ENCODE results near the gene ATP2C2.

Gene ATP2C2

DNA sequence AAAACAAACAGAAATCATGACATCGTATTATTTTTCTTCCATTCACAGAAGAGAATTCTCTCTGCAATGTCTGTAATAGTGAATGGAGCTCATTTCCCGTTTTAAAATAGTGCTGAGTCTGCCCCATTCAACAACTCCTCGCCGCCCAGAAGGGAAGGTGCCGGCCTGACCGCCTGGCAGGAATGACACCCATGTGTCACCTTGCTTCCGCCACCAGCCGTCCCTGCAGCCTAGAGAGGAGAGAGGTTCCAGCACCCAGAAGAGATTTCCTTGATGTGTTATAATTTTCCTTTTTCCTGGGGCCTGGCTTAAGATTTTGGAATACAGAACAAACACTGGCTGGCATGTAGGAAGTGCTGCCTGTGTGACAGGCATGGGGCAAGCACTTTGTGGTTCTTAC lies 76.1 kb downstream of the ATP2C2 start:
- H3K27ac ChIP-seq (ENCODE audit: low read depth, low read length), result no peak overlapping the region
- H3K36me3 ChIP-seq (ENCODE audit: control insufficient read depth, low read length), result no peaks in the 10 kb centered on the region
- no peaks in the 10 kb centered on the region for H4K20me1 ChIP-seq (ENCODE audit: control insufficient read depth, insufficient read depth, low read depth, low read length)
- H3K79me2 ChIP-seq (ENCODE audit: control insufficient read depth, low read length), result no peaks in the 10 kb centered on the region
- no peaks in the 10 kb centered on the region for H3K9me2 ChIP-seq (replicated peaks; ENCODE audit: control insufficient read depth, low read length)
- no peak overlapping the region for H3K4me2 ChIP-seq (ENCODE audit: low read length)
- H3K4me3 ChIP-seq (ENCODE audit: low read length), result no peak overlapping the region
- H3K9me3 ChIP-seq (ENCODE audit: control insufficient read depth, insufficient read depth, low read length), result no peaks in the 10 kb centered on the region
- H3K27me3 ChIP-seq (ENCODE audit: control insufficient read depth, low read length), result peaks cover 3% of the 10 kb centered on the region; the same call in 1 of the 2 replicates
- no peaks in the 10 kb centered on the region for H3F3A ChIP-seq (ENCODE audit: control insufficient read depth, insufficient read depth)
- TF ChIP-seq EZH2phosphoT487 (IDR thresholded peaks at IDR 0.05; ENCODE audit: borderline replicate concordance, low read length), result no peak
- TF ChIP-seq, protein P1, sequence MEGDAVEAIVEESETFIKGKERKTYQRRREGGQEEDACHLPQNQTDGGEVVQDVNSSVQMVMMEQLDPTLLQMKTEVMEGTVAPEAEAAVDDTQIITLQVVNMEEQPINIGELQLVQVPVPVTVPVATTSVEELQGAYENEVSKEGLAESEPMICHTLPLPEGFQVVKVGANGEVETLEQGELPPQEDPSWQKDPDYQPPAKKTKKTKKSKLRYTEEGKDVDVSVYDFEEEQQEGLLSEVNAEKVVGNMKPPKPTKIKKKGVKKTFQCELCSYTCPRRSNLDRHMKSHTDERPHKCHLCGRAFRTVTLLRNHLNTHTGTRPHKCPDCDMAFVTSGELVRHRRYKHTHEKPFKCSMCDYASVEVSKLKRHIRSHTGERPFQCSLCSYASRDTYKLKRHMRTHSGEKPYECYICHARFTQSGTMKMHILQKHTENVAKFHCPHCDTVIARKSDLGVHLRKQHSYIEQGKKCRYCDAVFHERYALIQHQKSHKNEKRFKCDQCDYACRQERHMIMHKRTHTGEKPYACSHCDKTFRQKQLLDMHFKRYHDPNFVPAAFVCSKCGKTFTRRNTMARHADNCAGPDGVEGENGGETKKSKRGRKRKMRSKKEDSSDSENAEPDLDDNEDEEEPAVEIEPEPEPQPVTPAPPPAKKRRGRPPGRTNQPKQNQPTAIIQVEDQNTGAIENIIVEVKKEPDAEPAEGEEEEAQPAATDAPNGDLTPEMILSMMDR (IDR thresholded peaks at IDR 0.05; ENCODE audit: low read depth, low read length, poor library complexity, severe bottlenecking), result no peak
- H3K4me1 ChIP-seq (ENCODE audit: control insufficient read depth, low read length), result peaks cover 3% of the 10 kb centered on the region; the same call in 1 of the 2 replicates

DNA sequence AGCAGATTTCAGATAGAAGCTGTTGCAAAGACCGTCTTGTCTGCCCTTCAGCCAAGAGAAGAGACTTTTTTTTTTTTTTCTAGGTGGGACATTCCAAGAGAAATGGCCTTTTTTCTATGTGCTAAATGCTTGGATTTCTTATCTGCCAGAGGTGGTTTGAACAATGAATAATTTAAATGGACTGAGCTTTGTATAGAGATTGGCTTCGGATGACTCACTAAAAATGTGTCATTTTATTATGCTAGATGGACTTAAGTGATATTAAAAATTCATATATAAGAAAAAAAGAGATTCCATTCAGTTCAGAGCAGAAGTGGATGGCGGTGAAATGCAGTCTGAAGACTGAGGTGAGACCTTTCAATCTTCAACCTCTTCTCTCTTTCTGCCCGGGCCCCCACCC lies 77.7 kb downstream of the ATP2C2 start:
- H3K9me2 ChIP-seq (replicated peaks; ENCODE audit: control insufficient read depth, low read length), result no peaks in the 10 kb centered on the region

DNA sequence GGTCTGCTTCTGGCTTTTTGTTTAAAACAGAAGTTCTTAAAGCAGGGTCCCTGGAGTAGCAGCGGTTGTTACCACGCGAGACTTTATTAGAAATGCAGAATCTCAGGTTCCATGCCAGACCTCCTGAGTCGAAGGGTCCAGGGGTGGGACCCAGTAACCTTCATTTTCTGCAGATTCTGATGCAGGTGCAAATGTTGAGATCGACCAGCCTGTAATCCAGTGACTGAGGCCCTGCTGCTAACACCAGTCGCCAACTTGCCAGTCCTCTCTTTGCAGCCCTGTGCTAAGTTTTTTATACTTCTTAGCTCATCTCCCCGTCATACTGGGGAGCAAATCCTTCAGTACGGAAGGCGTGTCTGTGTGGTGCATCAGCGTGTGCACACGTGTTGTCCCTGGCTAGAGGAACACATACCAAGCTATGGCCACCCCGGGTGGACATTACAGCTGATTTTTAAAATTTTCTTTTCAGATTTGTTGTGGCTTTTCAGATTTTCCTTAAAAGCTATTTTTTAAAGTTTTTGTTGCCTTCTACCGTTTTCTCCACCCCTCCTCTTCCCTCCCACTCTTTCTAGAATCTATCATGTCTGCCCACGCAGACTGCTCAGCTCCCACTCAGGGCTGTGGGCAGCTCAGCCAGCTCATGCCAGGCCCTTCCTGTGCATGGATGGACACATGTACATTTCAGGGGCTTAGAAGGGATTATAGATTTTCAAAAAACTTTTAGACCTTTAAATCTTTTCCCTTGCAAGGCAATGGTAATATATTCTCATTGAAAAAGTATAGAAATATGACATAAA lies 78.5 kb downstream of the ATP2C2 start:
- Histone ChIP-seq H3K36me3 (ENCODE audit: control insufficient read depth, low read length) (no peaks in the 10 kb centered on the region), H3K27me3 (ENCODE audit: control insufficient read depth, low read length) (peaks cover 3% of the 10 kb centered on the region; the same call in 1 of the 2 replicates), H3K4me2 (ENCODE audit: low read length) (no peak overlapping the region), H3K27ac (ENCODE audit: low read depth, low read length) (no peak overlapping the region), H3K79me2 (ENCODE audit: control insufficient read depth, low read length) (no peaks in the 10 kb centered on the region), H4K20me1 (ENCODE audit: control insufficient read depth, insufficient read depth, low read depth, low read length) (no peaks in the 10 kb centered on the region), H3K4me1 (ENCODE audit: control insufficient read depth, low read length) (peaks cover 3% of the 10 kb centered on the region; the same call in 1 of the 2 replicates), H3F3A (ENCODE audit: control insufficient read depth, insufficient read depth) (no peaks in the 10 kb centered on the region), H3K4me3 (ENCODE audit: low read length) (no peak overlapping the region), H3K9me2 (replicated peaks; ENCODE audit: control insufficient read depth, low read length) (no peaks in the 10 kb centered on the region), H3K9me3 (ENCODE audit: control insufficient read depth, insufficient read depth, low read length) (no peaks in the 10 kb centered on the region)
- TF ChIP-seq EZH2phosphoT487 (IDR thresholded peaks at IDR 0.05; ENCODE audit: borderline replicate concordance, low read length), result no peak
- TF ChIP-seq, protein P1 (IDR thresholded peaks at IDR 0.05; ENCODE audit: low read depth, low read length, poor library complexity, severe bottlenecking), result no peak

More for the DNA sequence above, 77.7 kb downstream of the ATP2C2 start:
- Histone ChIP-seq H3K36me3 (ENCODE audit: control insufficient read depth, low read length) (no peaks in the 10 kb centered on the region), H3K4me2 (ENCODE audit: low read length) (no peak overlapping the region), H3K4me3 (ENCODE audit: low read length) (no peak overlapping the region), H3K27ac (ENCODE audit: low read depth, low read length) (no peak overlapping the region), H3K4me1 (ENCODE audit: control insufficient read depth, low read length) (peaks cover 3% of the 10 kb centered on the region; the same call in 1 of the 2 replicates), H3K27me3 (ENCODE audit: control insufficient read depth, low read length) (peaks cover 3% of the 10 kb centered on the region; the same call in 1 of the 2 replicates), H3K79me2 (ENCODE audit: control insufficient read depth, low read length) (no peaks in the 10 kb centered on the region), H3F3A (ENCODE audit: control insufficient read depth, insufficient read depth) (no peaks in the 10 kb centered on the region), H3K9me3 (ENCODE audit: control insufficient read depth, insufficient read depth, low read length) (no peaks in the 10 kb centered on the region), H4K20me1 (ENCODE audit: control insufficient read depth, insufficient read depth, low read depth, low read length) (no peaks in the 10 kb centered on the region)
- TF ChIP-seq, protein P1 (IDR thresholded peaks at IDR 0.05; ENCODE audit: low read depth, low read length, poor library complexity, severe bottlenecking), result no peak
- no peak for TF ChIP-seq EZH2phosphoT487 (IDR thresholded peaks at IDR 0.05; ENCODE audit: borderline replicate concordance, low read length)
